Measurements from ENCODE around the gene SYTL3.

The SYTL3 gene

GRCh38 chr6:158801655-158802294, 151.9 kb downstream of the SYTL3 start:
- no peak for TF ChIP-seq CTCF (IDR thresholded peaks at IDR 0.05; ENCODE audit: control extremely low read depth, extremely low read depth, low read depth, missing control alignments)
- CTCF ChIA-PET = interaction anchor here (0.6 to 5.6 kb wide), 7 partner anchors 9 to 172 kb away, joined by 3 to 24 read pairs (median 5); partner anchors contain the start of gene EZR
- POLR2A ChIA-PET = interaction anchor here (0.9 kb wide), 1 partner anchor 67 kb away, joined by 3 read pairs; no protein-coding TSS in a partner anchor
- no peak for DNase-seq (ENCODE audit: extremely low spot score)

GRCh38 chr6:158803733-158804143, 153.9 kb downstream of the SYTL3 start:
- no peak for TF ChIP-seq CTCF (IDR thresholded peaks at IDR 0.05; ENCODE audit: control extremely low read depth, extremely low read depth, low read depth, missing control alignments)
- ChIA-PET CTCF (interaction anchor here (0.9 to 1.7 kb wide), 6 partner anchors 8 to 583 kb away, joined by 3 to 8 read pairs (median 3); no protein-coding TSS in a partner anchor), POLR2A (no interaction called here)
- DNase-seq (ENCODE audit: extremely low spot score) = peak; percentile 48

- no peak for TF ChIP-seq CTCF (IDR thresholded peaks at IDR 0.05; ENCODE audit: control extremely low read depth, extremely low read depth, low read depth, missing control alignments)
- no peak for DNase-seq (ENCODE audit: extremely low spot score)
- ChIA-PET POLR2A (no interaction called here), CTCF (interaction anchor here (1.0 to 1.7 kb wide), 5 partner anchors 8 to 167 kb away, joined by 3 to 8 read pairs (median 3); no protein-coding TSS in a partner anchor)
Observed at GRCh38 chr6:158804207-158804606, 154.4 kb downstream of the SYTL3 start.

- no peak for TF ChIP-seq CTCF (IDR thresholded peaks at IDR 0.05; ENCODE audit: control extremely low read depth, extremely low read depth, low read depth, missing control alignments)
- CTCF ChIA-PET = no interaction called here
- DNase-seq (ENCODE audit: extremely low spot score) = no peak
- POLR2A ChIA-PET = interaction anchor here (0.6 kb wide), 2 partner anchors 242 to 380 kb away, joined by 3 to 4 read pairs; no protein-coding TSS in a partner anchor
Observed at GRCh38 chr6:158805698-158806377, 156.0 kb downstream of the SYTL3 start.

- ChIA-PET CTCF (interaction anchor here (0.6 to 2.7 kb wide), 14 partner anchors 10 to 587 kb away, joined by 3 to 17 read pairs (median 4); no protein-coding TSS in a partner anchor), POLR2A (no interaction called here)
- TF ChIP-seq CTCF (IDR thresholded peaks at IDR 0.05; ENCODE audit: control extremely low read depth, extremely low read depth, low read depth, missing control alignments) = no peak
- no peak for DNase-seq (ENCODE audit: extremely low spot score)
Observed at GRCh38 chr6:158807515-158808441, 157.9 kb downstream of the SYTL3 start.

GRCh38 chr6:158808442-158808833, 158.6 kb downstream of the SYTL3 start:
- ChIA-PET CTCF (interaction anchor here (0.6 to 2.7 kb wide), 14 partner anchors 10 to 587 kb away, joined by 3 to 17 read pairs (median 4); no protein-coding TSS in a partner anchor), POLR2A (interaction anchor here (1.2 kb wide), 2 partner anchors 9 to 11 kb away, joined by 3 to 7 read pairs; partner anchors contain the start of gene EZR)
- TF ChIP-seq CTCF (IDR thresholded peaks at IDR 0.05; ENCODE audit: control extremely low read depth, extremely low read depth, low read depth, missing control alignments) = no peak
- no peak for DNase-seq (ENCODE audit: extremely low spot score)
